ENCODE data around the gene MCRIP2. TPM values are rescaled to one million over a fixed set of nuclear protein-coding genes. Genes with fewer than 3 reads are reported as not detected.

MCRIP2 gene
- total and polyA plus RNA-seq, 9 of the 15 experiments (the other 6 are each of a cell fraction or from before 2014, with no cell fraction given): 0.80 to 120 (median 35.2) TPM

- TF ChIP-seq CEBPG (CRISPR knock-in tag; IDR thresholded peaks at IDR 0.05) (peak; percentile 49; the same call in 1 of the 2 replicates), CEBPG (tag; conservative IDR thresholded peaks at IDR 0.05 in 1 of 2, IDR thresholded peaks at IDR 0.05 in 1 of 2) (peak in 1 of 2 experiments; percentile 72; a peak in 3 of 4 replicates), SRSF7 (optimal IDR thresholded peaks at IDR 0.05; ENCODE audit: low read depth, low read length) (no peak), WHSC1 (IDR thresholded peaks at IDR 0.05; ENCODE audit: low read length) (no peak), THRA (IDR thresholded peaks at IDR 0.05) (no peak), ATF1 (CRISPR knock-in tag; IDR thresholded peaks at IDR 0.05) (no peak), ATF1 (tag; IDR thresholded peaks at IDR 0.05) (peak; percentile 72), ETV6 (IDR thresholded peaks at IDR 0.05; ENCODE audit: borderline replicate concordance in 1 of 2, low read depth in 2 of 2, low read length in 1 of 2) (0 out of 4 replicates have a peak, but pooled peaks of 1 of the 2 experiments have one; percentile 40), ETV6 (CRISPR knock-in tag; IDR thresholded peaks at IDR 0.05; ENCODE audit: borderline replicate concordance) (no peak), POLR2B (IDR thresholded peaks at IDR 0.05; ENCODE audit: low read depth, partially characterized antibody) (peak; percentile 61), EZH2 (IDR thresholded peaks at IDR 0.05; ENCODE audit: borderline replicate concordance, low read depth, low read length) (no peak), PCBP1 (IDR thresholded peaks at IDR 0.05; ENCODE audit: low read depth, low read length, poor library complexity, severe bottlenecking) (peak; percentile 68), EP400 (IDR thresholded peaks at IDR 0.05) (peak; percentile 55; the same call in 1 of the 2 replicates), POLR2A (conservative IDR thresholded peaks at IDR 0.05) (peak; percentile 80), FOXP1 (CRISPR knock-in tag; IDR thresholded peaks at IDR 0.05) (no peak), EP300 (IDR thresholded peaks at IDR 0.05; ENCODE audit: low read length) (peak; percentile 65), SPI1 (IDR thresholded peaks at IDR 0.05; ENCODE audit: borderline replicate concordance, low read depth, low read length) (0 out of 2 replicates have a peak, but pooled peaks have one; percentile 17), PTTG1 (tag; IDR thresholded peaks at IDR 0.05; ENCODE audit: low read depth) (no peak), E2F3 (CRISPR knock-in tag; IDR thresholded peaks at IDR 0.05) (0 out of 2 replicates have a peak, but pooled peaks have one; percentile 40), ZNF79 (CRISPR knock-in tag; IDR thresholded peaks at IDR 0.05; ENCODE audit: low read depth) (no peak), CBX8 (IDR thresholded peaks at IDR 0.05; ENCODE audit: borderline replicate concordance, extremely low read depth, low read depth, low read length, poor library complexity, severe bottlenecking) (no peak)
- TF ChIP-seq, protein P1, sequence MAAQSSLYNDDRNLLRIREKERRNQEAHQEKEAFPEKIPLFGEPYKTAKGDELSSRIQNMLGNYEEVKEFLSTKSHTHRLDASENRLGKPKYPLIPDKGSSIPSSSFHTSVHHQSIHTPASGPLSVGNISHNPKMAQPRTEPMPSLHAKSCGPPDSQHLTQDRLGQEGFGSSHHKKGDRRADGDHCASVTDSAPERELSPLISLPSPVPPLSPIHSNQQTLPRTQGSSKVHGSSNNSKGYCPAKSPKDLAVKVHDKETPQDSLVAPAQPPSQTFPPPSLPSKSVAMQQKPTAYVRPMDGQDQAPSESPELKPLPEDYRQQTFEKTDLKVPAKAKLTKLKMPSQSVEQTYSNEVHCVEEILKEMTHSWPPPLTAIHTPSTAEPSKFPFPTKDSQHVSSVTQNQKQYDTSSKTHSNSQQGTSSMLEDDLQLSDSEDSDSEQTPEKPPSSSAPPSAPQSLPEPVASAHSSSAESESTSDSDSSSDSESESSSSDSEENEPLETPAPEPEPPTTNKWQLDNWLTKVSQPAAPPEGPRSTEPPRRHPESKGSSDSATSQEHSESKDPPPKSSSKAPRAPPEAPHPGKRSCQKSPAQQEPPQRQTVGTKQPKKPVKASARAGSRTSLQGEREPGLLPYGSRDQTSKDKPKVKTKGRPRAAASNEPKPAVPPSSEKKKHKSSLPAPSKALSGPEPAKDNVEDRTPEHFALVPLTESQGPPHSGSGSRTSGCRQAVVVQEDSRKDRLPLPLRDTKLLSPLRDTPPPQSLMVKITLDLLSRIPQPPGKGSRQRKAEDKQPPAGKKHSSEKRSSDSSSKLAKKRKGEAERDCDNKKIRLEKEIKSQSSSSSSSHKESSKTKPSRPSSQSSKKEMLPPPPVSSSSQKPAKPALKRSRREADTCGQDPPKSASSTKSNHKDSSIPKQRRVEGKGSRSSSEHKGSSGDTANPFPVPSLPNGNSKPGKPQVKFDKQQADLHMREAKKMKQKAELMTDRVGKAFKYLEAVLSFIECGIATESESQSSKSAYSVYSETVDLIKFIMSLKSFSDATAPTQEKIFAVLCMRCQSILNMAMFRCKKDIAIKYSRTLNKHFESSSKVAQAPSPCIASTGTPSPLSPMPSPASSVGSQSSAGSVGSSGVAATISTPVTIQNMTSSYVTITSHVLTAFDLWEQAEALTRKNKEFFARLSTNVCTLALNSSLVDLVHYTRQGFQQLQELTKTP (IDR thresholded peaks at IDR 0.05; ENCODE audit: low read depth in 1 of 2, partially characterized antibody in 2 of 2): no peak
These were observed 26.3 kb downstream of the MCRIP2 start, which contains the start of gene RHOT2 (continued) for GRCh38 chr16:667780-668518.
